ENCODE data around the gene ATP13A3.

The ATP13A3 gene

GRCh38 chr3:194399874-194400411, 86.9 kb downstream of the ATP13A3 start:
- H3K4me3 ChIP-seq (ENCODE audit: low read depth, low read length), result no peak overlapping the region
- no peak for TF ChIP-seq CTCF (IDR thresholded peaks at IDR 0.05; ENCODE audit: low read depth, low read length)

- no peak within 1 kb of the TSS for H3K4me3 ChIP-seq (ENCODE audit: low read depth, low read length)
- no peak for TF ChIP-seq CTCF (IDR thresholded peaks at IDR 0.05; ENCODE audit: low read depth, low read length)
Observed at GRCh38 chr3:194399166-194399565, 87.6 kb downstream of the ATP13A3 start, which contains the start of gene GP5. Gene GP5, minus strand, starts transcription at chr3:194399266. Its CDS starts 984 bp downstream, at chr3:194398282.

DNA sequence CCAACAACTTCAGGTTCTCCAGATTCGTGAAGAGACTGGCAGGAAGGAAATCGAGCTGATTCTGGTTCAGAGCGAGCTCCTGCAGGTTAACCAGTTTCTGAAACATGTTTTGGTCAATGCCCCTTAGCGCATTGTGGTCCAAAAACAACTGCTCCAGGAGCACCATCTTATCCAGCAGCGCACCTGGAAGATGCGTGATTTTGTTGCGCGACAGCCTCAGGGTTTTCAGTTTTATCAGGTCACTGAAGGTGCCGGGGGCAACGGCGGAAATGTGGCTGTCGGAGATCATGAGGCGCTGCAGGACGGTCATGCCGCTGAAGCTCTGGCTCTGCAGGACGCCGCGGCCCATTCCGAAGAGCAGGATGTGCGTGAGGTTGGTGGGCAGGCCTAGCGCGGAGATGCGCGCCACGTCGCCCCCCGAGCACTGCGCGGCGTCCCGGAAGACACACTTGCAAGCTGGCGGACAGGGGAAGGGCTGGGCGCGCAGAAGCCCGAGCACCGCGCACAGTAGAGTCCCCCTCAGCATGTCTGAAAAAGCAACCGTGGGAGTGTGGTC, 89.0 kb downstream of the ATP13A3 start:
- TF ChIP-seq CTCF (IDR thresholded peaks at IDR 0.05; ENCODE audit: low read depth, low read length), result no peak
- H3K4me3 ChIP-seq (ENCODE audit: low read depth, low read length), result no peak overlapping the region

DNA sequence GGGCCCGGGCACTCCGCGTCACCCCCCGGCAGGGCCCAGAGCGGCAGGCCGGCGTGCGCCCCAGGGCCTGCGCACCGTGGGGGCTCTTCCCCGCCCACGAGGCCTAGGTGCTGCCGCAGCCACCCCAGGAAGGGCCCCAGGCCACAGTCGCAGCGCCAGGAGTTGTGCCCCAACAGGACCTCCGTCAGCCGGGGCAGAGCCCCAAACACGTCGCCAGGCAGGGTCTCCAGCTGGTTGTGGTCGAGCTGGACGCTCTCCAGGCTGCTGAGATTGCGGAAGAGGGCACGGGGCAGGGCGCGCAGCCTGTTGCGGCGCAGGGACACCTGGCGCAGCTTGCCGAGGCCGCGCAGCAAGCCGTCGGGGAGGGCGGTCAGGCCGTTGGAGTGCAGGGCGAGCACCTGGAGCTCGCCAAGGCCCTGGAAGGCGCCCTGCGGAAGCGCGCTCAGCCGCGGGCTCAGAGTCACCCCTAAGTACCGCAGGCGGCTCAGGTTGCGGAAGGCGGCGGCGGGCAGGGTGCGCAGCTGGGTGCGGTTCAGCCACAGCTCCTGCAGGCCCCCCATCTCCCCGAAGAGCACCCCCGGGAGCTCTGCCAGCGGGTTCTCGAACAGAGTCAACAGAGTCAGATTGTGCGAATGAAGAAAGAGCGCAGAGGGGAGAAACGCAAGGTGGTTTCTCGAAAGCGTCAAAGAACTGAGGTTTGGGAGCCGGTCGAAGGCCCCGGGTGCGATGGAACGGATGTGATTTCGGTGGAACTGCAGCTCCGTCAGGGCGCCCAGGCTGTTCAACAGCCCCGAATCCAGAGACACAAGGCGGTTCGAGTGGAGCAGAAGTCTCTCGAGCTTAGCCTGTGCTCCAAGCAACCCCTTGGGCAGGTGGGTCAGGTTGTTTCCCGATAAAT, 89.7 kb downstream of the ATP13A3 start:
- no peak for TF ChIP-seq CTCF (IDR thresholded peaks at IDR 0.05; ENCODE audit: low read depth, low read length)
- no peak overlapping the region for H3K4me3 ChIP-seq (ENCODE audit: low read depth, low read length)

DNA sequence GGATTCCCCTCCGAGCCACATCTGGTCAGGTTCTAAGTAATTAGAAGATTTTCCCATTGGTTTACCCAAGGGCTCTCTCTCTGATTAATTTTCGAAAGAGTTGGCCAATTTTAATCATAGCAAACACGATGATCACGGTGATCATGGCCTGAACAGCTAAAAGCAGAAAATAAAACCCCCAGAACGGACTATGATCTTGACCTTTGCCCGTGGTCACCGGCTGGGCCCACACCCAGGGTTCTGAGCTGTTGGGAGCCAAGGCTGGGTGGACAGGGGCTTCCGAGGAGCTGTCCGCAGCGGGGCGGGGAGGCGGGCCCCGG, 90.3 kb downstream of the ATP13A3 start:
- H3K4me3 ChIP-seq (ENCODE audit: low read depth, low read length), result no peak overlapping the region
- no peak for TF ChIP-seq CTCF (IDR thresholded peaks at IDR 0.05; ENCODE audit: low read depth, low read length)

DNA sequence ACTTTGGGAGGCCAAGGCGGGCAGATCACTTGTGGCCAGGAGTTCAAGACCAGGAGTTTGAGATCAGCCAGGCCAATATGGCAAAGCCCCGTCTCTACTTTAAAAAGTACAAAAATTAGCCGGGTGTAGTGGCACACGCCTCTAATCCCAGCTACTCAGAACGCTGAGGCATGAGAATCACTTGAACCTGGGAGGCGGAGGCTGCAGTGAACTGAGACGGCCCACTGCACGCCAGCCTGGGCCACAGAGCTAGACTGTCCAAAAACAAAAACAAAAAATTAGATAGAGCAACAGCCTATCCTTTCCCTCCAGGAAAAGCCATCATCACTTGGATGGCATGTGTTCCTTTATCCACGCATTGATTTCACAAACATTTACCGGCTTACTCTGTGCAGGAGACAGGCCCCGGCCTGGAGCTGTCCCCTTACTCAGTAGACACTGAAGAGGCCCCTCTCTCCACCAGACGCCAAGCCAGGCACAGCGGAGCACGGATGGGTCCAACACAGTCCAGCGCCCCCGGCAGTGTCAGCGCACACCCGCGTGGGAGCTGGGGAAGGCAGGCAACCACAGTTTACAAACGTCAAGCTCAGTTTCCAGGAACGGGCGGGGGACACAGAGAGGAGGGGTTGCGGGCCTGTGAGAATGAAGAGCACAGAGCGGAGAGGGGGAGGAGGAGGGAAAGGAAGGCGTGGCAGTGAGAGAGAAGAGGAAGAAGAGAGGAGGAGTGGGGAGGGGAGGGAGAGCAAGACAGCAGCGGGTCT, 90.8 kb downstream of the ATP13A3 start:
- H3K4me3 ChIP-seq (ENCODE audit: low read depth, low read length), result no peak overlapping the region
- TF ChIP-seq CTCF (IDR thresholded peaks at IDR 0.05; ENCODE audit: low read depth, low read length), result no peak
